HUES64 (cell line): ENCODE results near the gene PKN3. TPM values are rescaled to one million over a fixed set of nuclear protein-coding genes. Genes with fewer than 3 reads are reported as not detected.
"Not testable (repeated sequence)": the region's sequence is repeated elsewhere in the genome, so short reads cannot be mapped to it uniquely, and the experiment has no call there.

Experiments used
- H3K27ac ChIP-seq: 2 replicates; pipeline ENCODE4 v1.7.0; 2013; ENCODE audit warnings: low read depth, low read length, inconsistent platforms
- H3K27me3 ChIP-seq: 2 replicates; pipeline ENCODE4 v1.6.1; 2013; ENCODE audit warnings: mild to moderate bottlenecking, low read length; ENCODE audit not compliant: insufficient read depth
- H3K36me3 ChIP-seq: 2 replicates; pipeline ENCODE4 v1.6.1; 2013; ENCODE audit warnings: mild to moderate bottlenecking, low read length; ENCODE audit not compliant: insufficient read depth
- H3K4me1 ChIP-seq: 2 replicates; pipeline ENCODE4 v1.6.1; 2013; ENCODE audit warnings: mild to moderate bottlenecking, low read length, moderate library complexity; ENCODE audit not compliant: insufficient read depth
- H3K4me3 ChIP-seq: 2 replicates; pipeline ENCODE4 v1.5.1; 2013; ENCODE audit warnings: mild to moderate bottlenecking, low read length, moderate library complexity
- H3K9ac ChIP-seq: 2 replicates; pipeline ENCODE4 v1.6.1; 2013; ENCODE audit warnings: mild to moderate bottlenecking, low read depth, low read length
- H3K9me3 ChIP-seq: 2 replicates; pipeline ENCODE4 v1.6.1; 2013; ENCODE audit warnings: low read depth, low read length; ENCODE audit not compliant: insufficient read depth
- WGBS: fragments of 150-250, 120-280 bp; methylation state at CpG from one replicate; pipeline ENCODE4 v1.1.7; 2013; ENCODE audit warnings: missing lambda C conversion rate; 5-methylcytosine and 5-hydroxymethylcytosine counted together
- polyA plus RNA-seq, 2 experiments: library from polyadenylated mRNA; stranded (reverse); fragments of 50-300 nt; gene quantifications; one replicate each; pipeline ENCODE4 v1.2.3, GENCODE V29; 2013

Gene PKN3
- 8.8 TPM for polyA plus RNA-seq (2013, experiment 1 of 2)
- 10.6 TPM for polyA plus RNA-seq (2013, experiment 2 of 2)

GRCh38 chr9:128702445-128702948 is at the start of gene PKN3:
Gene PKN3, plus strand, starts transcription at chr9:128702503. Its CDS starts 413 bp downstream, at chr9:128702916.
- Histone ChIP-seq H3K27me3 (no peaks in the 10 kb centered on the region), H3K4me1 (no peaks in the 10 kb centered on the region), H3K36me3 (peaks cover 10% of the 10 kb centered on the region), H3K9ac (peak within 1 kb of the TSS; percentile 88), H3K4me3 (peak within 1 kb of the TSS; percentile 90), H3K27ac (peak within 1 kb of the TSS; percentile 80), H3K9me3 (no peaks in the 10 kb centered on the region)
- under 1% methylated on average over 65 of the region's 65 CpGs for WGBS

GRCh38 chr9:128653908-128654307 is 48.4 kb upstream of the PKN3 start:
- H3K27me3 ChIP-seq: no peaks in the 10 kb centered on the region
- no peak overlapping the region for H3K27ac ChIP-seq
- no peak overlapping the region for H3K4me3 ChIP-seq
- 98% methylated on average over 8 of the region's 8 CpGs for WGBS
- 0 out of 2 replicates have a peak, but pooled peaks cover 3% of the 10 kb centered on the region for H3K36me3 ChIP-seq
- no peaks in the 10 kb centered on the region for H3K9me3 ChIP-seq
- no peak overlapping the region for H3K9ac ChIP-seq
- H3K4me1 ChIP-seq: no peaks in the 10 kb centered on the region

GRCh38 chr9:128654481-128654880 is 47.8 kb upstream of the PKN3 start:
- Histone ChIP-seq H3K9ac (no peak overlapping the region), H3K4me3 (no peak overlapping the region), H3K9me3 (no peaks in the 10 kb centered on the region), H3K36me3 (0 out of 2 replicates have a peak, but pooled peaks cover 3% of the 10 kb centered on the region), H3K4me1 (no peaks in the 10 kb centered on the region), H3K27me3 (no peaks in the 10 kb centered on the region), H3K27ac (no peak overlapping the region)
- 92% methylated on average over 1 of the region's 1 CpG for WGBS

GRCh38 chr9:128656416-128657343 is 45.6 kb upstream of the PKN3 start, which contains the start of gene DYNC2I2:
Gene DYNC2I2, minus strand, starts transcription at chr9:128656847. Its CDS starts 121 bp downstream, at chr9:128656726.
- no peaks in the 10 kb centered on the region for H3K9me3 ChIP-seq
- 0 out of 2 replicates have a peak, but pooled peaks cover 3% of the 10 kb centered on the region for H3K36me3 ChIP-seq
- peak within 1 kb of the TSS; percentile 53 for H3K4me3 ChIP-seq
- H3K27me3 ChIP-seq: no peaks in the 10 kb centered on the region
- peak within 1 kb of the TSS; percentile 96 for H3K27ac ChIP-seq
- peak within 1 kb of the TSS; percentile 92 for H3K9ac ChIP-seq
- WGBS: 1% methylated on average over 86 of the region's 86 CpGs
- H3K4me1 ChIP-seq: no peaks in the 10 kb centered on the region

GRCh38 chr9:128657344-128657704 is 45.0 kb upstream of the PKN3 start:
- peak overlapping the region; percentile 53 for H3K4me3 ChIP-seq
- 93% methylated on average over 12 of the region's 13 CpGs for WGBS

GRCh38 chr9:128657796-128658195 is 44.5 kb upstream of the PKN3 start:
- WGBS: 93% methylated on average over 2 of the region's 3 CpGs
- Histone ChIP-seq H3K27ac (no peak overlapping the region), H3K9ac (no peak overlapping the region)

More at GRCh38 chr9:128657344-128657704, 45.0 kb upstream of the PKN3 start:
- H3K27me3 ChIP-seq: no peaks in the 10 kb centered on the region
- H3K9me3 ChIP-seq: no peaks in the 10 kb centered on the region
- H3K36me3 ChIP-seq: 0 out of 2 replicates have a peak, but pooled peaks cover 3% of the 10 kb centered on the region
- peak overlapping the region; percentile 92 for H3K9ac ChIP-seq
- peak overlapping the region; percentile 96 for H3K27ac ChIP-seq
- H3K4me1 ChIP-seq: no peaks in the 10 kb centered on the region

GRCh38 chr9:128666481-128666941 is 35.8 kb upstream of the PKN3 start:
- not testable (repeated sequence) for H3K36me3 ChIP-seq, H3K4me3 ChIP-seq, H3K27me3 ChIP-seq, H3K4me1 ChIP-seq, H3K9ac ChIP-seq, H3K9me3 ChIP-seq, H3K27ac ChIP-seq
- 92% methylated on average over 8 of the region's 8 CpGs for WGBS

More at GRCh38 chr9:128657796-128658195, 44.5 kb upstream of the PKN3 start:
- H3K36me3 ChIP-seq: 0 out of 2 replicates have a peak, but pooled peaks cover 3% of the 10 kb centered on the region
- no peaks in the 10 kb centered on the region for H3K4me1 ChIP-seq
- no peaks in the 10 kb centered on the region for H3K27me3 ChIP-seq
- H3K9me3 ChIP-seq: no peaks in the 10 kb centered on the region
- H3K4me3 ChIP-seq: no peak overlapping the region

- no peaks in the 10 kb centered on the region for H3K9me3 ChIP-seq
- H3K4me1 ChIP-seq: no peaks in the 10 kb centered on the region
- no peak overlapping the region for H3K27ac ChIP-seq
- no peak overlapping the region for H3K4me3 ChIP-seq
- H3K27me3 ChIP-seq: no peaks in the 10 kb centered on the region
- no peaks in the 10 kb centered on the region for H3K36me3 ChIP-seq
- H3K9ac ChIP-seq: no peak overlapping the region
- 92% methylated on average over 6 of the region's 6 CpGs for WGBS
Measured at GRCh38 chr9:128669786-128670185, 32.5 kb upstream of the PKN3 start.

- H3K36me3 ChIP-seq: no peaks in the 10 kb centered on the region
- WGBS: 99% methylated on average over 4 of the region's 4 CpGs
- no peaks in the 10 kb centered on the region for H3K9me3 ChIP-seq
- no peaks in the 10 kb centered on the region for H3K4me1 ChIP-seq
- H3K4me3 ChIP-seq: no peak overlapping the region
- no peaks in the 10 kb centered on the region for H3K27me3 ChIP-seq
- H3K27ac ChIP-seq: no peak overlapping the region
- no peak overlapping the region for H3K9ac ChIP-seq
Measured at GRCh38 chr9:128675382-128675781, 26.9 kb upstream of the PKN3 start.

- H3K9me3 ChIP-seq: no peaks in the 10 kb centered on the region
- H3K4me3 ChIP-seq: no peak overlapping the region
- no peak overlapping the region for H3K27ac ChIP-seq
- no peaks in the 10 kb centered on the region for H3K4me1 ChIP-seq
- no peaks in the 10 kb centered on the region for H3K27me3 ChIP-seq
- whole genome bisulfite sequencing: 90% methylated on average over 10 of the region's 10 CpGs
- H3K9ac ChIP-seq: no peak overlapping the region
- H3K36me3 ChIP-seq: no peaks in the 10 kb centered on the region
Measured at GRCh38 chr9:128677794-128678193, 24.5 kb upstream of the PKN3 start.
